Prostate gland (tissue), 2 donors: ENCODE results near the gene FUBP1.

Experiments used
- CTCF ChIP-seq, 4 experiments: fragments of 200-600 bp in 2 of 4; fragments of 450-650 bp in 2 of 4; sonication (generic) in 2 of 4; IDR thresholded peaks; 1 replicate in 3 of 4; 2 replicates in 1 of 4; pipeline ENCODE4 v1.5.1; 2016 to 2019; ENCODE audit warnings: antibody characterized with exemption in 4 of 4, mild to moderate bottlenecking in 2 of 4, moderate library complexity in 2 of 4
- POLR2A ChIP-seq: fragments of 450-650 bp; IDR thresholded peaks from one replicate; pipeline ENCODE4 v1.6.1; 2016; ENCODE audit warnings: antibody characterized with exemption, mild to moderate bottlenecking
- POLR2AphosphoS5 ChIP-seq: sonication (generic); formaldehyde crosslinking; IDR thresholded peaks from one replicate; pipeline ENCODE4 v1.6.1; 2017; ENCODE audit warnings: antibody characterized with exemption

- TF ChIP-seq CTCF (IDR thresholded peaks at IDR 0.05), result no peak
- no peak for TF ChIP-seq POLR2A
- TF ChIP-seq POLR2AphosphoS5, result no peak
These were observed 72.2 kb downstream of the FUBP1 start for GRCh38 chr1:77906624-77907023.
